H9 (cell line): ENCODE results near the gene NKAIN1. TPM values are rescaled to one million over a fixed set of nuclear protein-coding genes. Genes with fewer than 3 reads are reported as not detected.

Experiments used
- DNase-seq: peaks from one replicate; pipeline ENCODE4 v3.0.0-alpha.2; 2017
- H2AFZ ChIP-seq: one replicate; pipeline ENCODE4 v1.6.1; 2013; ENCODE audit warnings: mild to moderate bottlenecking, low read length, control low read depth, moderate library complexity
- H2AK5ac ChIP-seq: 2 replicates; pipeline ENCODE4 v1.6.1; 2013; ENCODE audit warnings: low read length, control low read depth, mixed read lengths; ENCODE audit not compliant: insufficient read length
- H2BK120ac ChIP-seq: one replicate; pipeline ENCODE4 v1.6.1; 2013; ENCODE audit warnings: low read depth, mild to moderate bottlenecking, low read length, control low read depth, inconsistent platforms; ENCODE audit not compliant: poor library complexity, severe bottlenecking
- H2BK12ac ChIP-seq: 2 replicates; pipeline ENCODE4 v1.6.1; 2013; ENCODE audit warnings: low read length, control low read depth, mixed read lengths, low read depth; ENCODE audit not compliant: insufficient read length
- H2BK15ac ChIP-seq: 2 replicates; pipeline ENCODE4 v1.6.1; 2013; ENCODE audit warnings: low read depth, low read length, control low read depth
- H2BK20ac ChIP-seq: one replicate; pipeline ENCODE4 v1.6.1; 2013; ENCODE audit warnings: low read depth, mild to moderate bottlenecking, low read length, control low read depth, inconsistent platforms; ENCODE audit not compliant: poor library complexity, severe bottlenecking
- H2BK5ac ChIP-seq: 2 replicates; pipeline ENCODE4 v1.6.1; 2013; ENCODE audit warnings: low read length, control low read depth, mixed read lengths; ENCODE audit not compliant: insufficient read length
- H3K14ac ChIP-seq: 2 replicates; pipeline ENCODE4 v1.6.1; 2013; ENCODE audit warnings: low read length, control low read depth; ENCODE audit not compliant: insufficient read depth
- H3K18ac ChIP-seq: 2 replicates; pipeline ENCODE4 v1.6.1; 2013; ENCODE audit warnings: low read depth, mild to moderate bottlenecking, mixed read lengths, low read length, control low read depth; ENCODE audit not compliant: insufficient read length
- H3K23ac ChIP-seq: 2 replicates; pipeline ENCODE4 v1.6.1; 2013; ENCODE audit warnings: low read length, control low read depth, mixed read lengths, low read depth; ENCODE audit not compliant: insufficient read length
- H3K23me2 ChIP-seq: 2 replicates; pipeline ENCODE4 v1.6.1; 2013; ENCODE audit warnings: low read depth, mild to moderate bottlenecking, mixed read lengths, low read length, control low read depth; ENCODE audit not compliant: insufficient read length, poor library complexity, severe bottlenecking
- H3K27ac ChIP-seq: 2 replicates; pipeline ENCODE4 v1.5.1; 2013; ENCODE audit warnings: low read length, control low read depth, mixed read lengths, low read depth; ENCODE audit not compliant: insufficient read length
- H3K27me3 ChIP-seq: 2 replicates; pipeline ENCODE4 v1.6.1; 2013; ENCODE audit warnings: low read length, control low read depth, inconsistent platforms; ENCODE audit not compliant: insufficient read depth
- H3K4ac ChIP-seq: 2 replicates; pipeline ENCODE4 v1.6.1; 2013; ENCODE audit warnings: low read depth, mild to moderate bottlenecking, control low read depth, inconsistent platforms, low read length, moderate library complexity
- H3K4me1 ChIP-seq: 2 replicates; pipeline ENCODE4 v1.6.1; 2013; ENCODE audit warnings: low read length, control low read depth, inconsistent platforms; ENCODE audit not compliant: insufficient read depth
- H3K4me2 ChIP-seq: 2 replicates; pipeline ENCODE4 v1.6.1; 2013; ENCODE audit warnings: low read length, control low read depth, mixed read lengths; ENCODE audit not compliant: insufficient read length, insufficient read depth
- H3K56ac ChIP-seq: 2 replicates; pipeline ENCODE4 v1.6.1; 2013; ENCODE audit warnings: low read depth, mild to moderate bottlenecking, mixed read lengths, low read length, control low read depth; ENCODE audit not compliant: insufficient read length
- H3K79me1 ChIP-seq: 2 replicates; pipeline ENCODE4 v1.6.1; 2013; ENCODE audit warnings: low read depth, mild to moderate bottlenecking, moderate library complexity, low read length, control low read depth, inconsistent platforms; ENCODE audit not compliant: insufficient read depth, poor library complexity, severe bottlenecking
- H3K79me2 ChIP-seq: 2 replicates; pipeline ENCODE4 v1.6.1; 2013; ENCODE audit warnings: low read length, control low read depth, inconsistent platforms; ENCODE audit not compliant: insufficient read depth
- H3K9ac ChIP-seq: 2 replicates; pipeline ENCODE4 v1.6.1; 2013; ENCODE audit warnings: low read length, control low read depth, mixed read lengths; ENCODE audit not compliant: insufficient read length; ENCODE audit errors: extremely low read depth
- H3K9me3 ChIP-seq: one replicate; pipeline ENCODE4 v1.6.1; 2013; ENCODE audit warnings: low read depth, low read length, inconsistent platforms; ENCODE audit not compliant: control insufficient read depth
- H3T11ph ChIP-seq: one replicate; pipeline ENCODE4 v1.6.1; 2013; ENCODE audit warnings: mild to moderate bottlenecking, low read length, control low read depth, inconsistent platforms
- H4K20me1 ChIP-seq: one replicate; pipeline ENCODE4 v1.6.1; 2013; ENCODE audit not compliant: control insufficient read depth, insufficient read length, insufficient read depth
- H4K5ac ChIP-seq: 2 replicates; pipeline ENCODE4 v1.6.1; 2013; ENCODE audit warnings: low read depth, mild to moderate bottlenecking, mixed read lengths, low read length, control low read depth; ENCODE audit not compliant: insufficient read length
- H4K8ac ChIP-seq: replicated peaks from 2 replicates; pipeline ENCODE4 v1.6.1; 2013; ENCODE audit warnings: low read length, control low read depth, mixed read lengths, low read depth; ENCODE audit not compliant: insufficient read length
- H4K91ac ChIP-seq: 2 replicates; pipeline ENCODE4 v1.6.1; 2013; ENCODE audit warnings: low read depth, mild to moderate bottlenecking, moderate library complexity, mixed read lengths, low read length, control low read depth; ENCODE audit not compliant: insufficient read length
- H3K27ac Mint-ChIP-seq, 3 experiments: 2 replicates in 2 of 3; 3 replicates in 1 of 3; pipeline ENCODE4 v1.8.0; 2020 to 2021; ENCODE audit warnings: mixed read lengths in 3 of 3, mild to moderate bottlenecking in 1 of 3, moderate library complexity in 1 of 3
- H3K27me3 Mint-ChIP-seq: 2 replicates; pipeline ENCODE4 v1.8.0; 2021; ENCODE audit warnings: low read depth, mild to moderate bottlenecking, moderate library complexity, mixed read lengths
- H3K36me3 Mint-ChIP-seq, 3 experiments: 2 replicates in 2 of 3; 3 replicates in 1 of 3; pipeline ENCODE4 v1.8.0; 2020 to 2021; ENCODE audit warnings: low read depth in 3 of 3, mixed read lengths in 3 of 3; ENCODE audit not compliant: insufficient read depth in 1 of 3
- H3K4me1 Mint-ChIP-seq, 2 experiments: 2 replicates each; pipeline ENCODE4 v1.8.0; 2020; ENCODE audit warnings: mixed read lengths in 2 of 2
- H3K4me3 Mint-ChIP-seq, 2 experiments: 2 replicates in 1 of 2; 3 replicates in 1 of 2; pipeline ENCODE4 v1.8.0; 2020 to 2021; ENCODE audit warnings: mild to moderate bottlenecking in 2 of 2, mixed read lengths in 2 of 2, moderate library complexity in 1 of 2
- H3K9me3 Mint-ChIP-seq, 2 experiments: 2 replicates in 1 of 2; 3 replicates in 1 of 2; pipeline ENCODE4 v1.8.0; 2020; ENCODE audit warnings: mild to moderate bottlenecking in 2 of 2, mixed read lengths in 2 of 2, moderate library complexity in 1 of 2
- CTCF ChIP-seq: fragments of 200-600 bp; sonication (generic); conservative IDR thresholded peaks from 3 replicates; pipeline ENCODE4 v1.8.0; 2021; ENCODE audit warnings: antibody characterized with exemption, mild to moderate bottlenecking
- WGBS: extraction: QIAGEN DNeasy Blood & Tissue Kit; methylation state at CpG from one replicate; pipeline ENCODE4 v1.1.7; 2013; ENCODE audit warnings: missing lambda C conversion rate, low lambda C conversion rate, mixed read lengths; ENCODE audit not compliant: insufficient read length; ENCODE audit errors: extremely low coverage; 5-methylcytosine and 5-hydroxymethylcytosine counted together
- total RNA-seq: library from RNA; stranded (reverse); gene quantifications from 2 replicates; pipeline ENCODE4 v1.2.1, GENCODE V29; 2021

NKAIN1 gene
- total RNA-seq, 1 experiment from 2014 or later = 25.6 TPM

- Histone ChIP-seq H3K4me2 (no peak overlapping the region), H3K27ac (no peak overlapping the region), H2BK20ac (no peak overlapping the region), H3K9ac (no peak overlapping the region), H3K27me3 (no peaks in the 10 kb centered on the region), H3K18ac (no peak overlapping the region), H3K79me2 (peaks cover 2% of the 10 kb centered on the region; the same call in 1 of the 2 replicates), H4K20me1 (no peaks in the 10 kb centered on the region), H3K4me1 (0 out of 2 replicates have a peak, but pooled peaks cover 2% of the 10 kb centered on the region), H2AFZ (no peak overlapping the region), H4K91ac (no peak overlapping the region), H2AK5ac (no peak overlapping the region), H3K9me3 (no peaks in the 10 kb centered on the region), H3K56ac (no peak overlapping the region), H2BK15ac (no peak overlapping the region), H2BK120ac (no peak overlapping the region), H2BK5ac (no peak overlapping the region), H3K14ac (no peak overlapping the region), H3K23me2 (no peaks in the 10 kb centered on the region), H4K5ac (no peak overlapping the region), H4K8ac (no peak overlapping the region), H3T11ph (no peak overlapping the region), H3K4ac (no peak overlapping the region), H3K23ac (no peak overlapping the region), H2BK12ac (no peak overlapping the region), H3K79me1 (no peaks in the 10 kb centered on the region)
- Mint-ChIP-seq H3K9me3 (no peaks in the 10 kb centered on the region), H3K4me3 (no peak overlapping the region), H3K4me1 (peaks cover 6 to 10% of the 10 kb centered on the region in 2 experiments; a peak in 3 of 4 replicates), H3K27ac (no peak overlapping the region), H3K36me3 (no peaks in the 10 kb centered on the region), H3K27me3 (peaks cover 11% of the 10 kb centered on the region)
- TF ChIP-seq CTCF = no peak
- WGBS = no CpG with 5 or more reads among the region's 2 CpGs
- no peak for DNase-seq
Measured at GRCh38 chr1:31232689-31233088, 7.0 kb downstream of the NKAIN1 start.
